HepG2 (cell line): Measurements from ENCODE around the gene HS2ST1. TPM values are rescaled to one million over a fixed set of nuclear protein-coding genes. Genes with fewer than 3 reads are reported as not detected.

ENCODE experiments used
- KDM4B ChIP-seq: sonication (generic); formaldehyde crosslinking; IDR thresholded peaks from 2 replicates; pipeline ENCODE4 v1.4.0; 2020; ENCODE audit warnings: missing genetic modification reagents
- NFYB ChIP-seq: sonication (generic); formaldehyde crosslinking; IDR thresholded peaks from 2 replicates; pipeline ENCODE4 v1.4.0; 2020; ENCODE audit warnings: missing genetic modification reagents
- polyA plus RNA-seq, 8 experiments: library from polyadenylated mRNA; depleted of rRNA in 3 of 8; stranded (reverse) in 7 of 8; unstranded in 1 of 8; fragments of >200 nt; fragmentation: Illumina TruSeq in 4 of 8; extraction: Trizol in 4 of 8; gene quantifications; 2 replicates each; pipeline versions ENCODE4 v1.2.1 to v1.2.3, GENCODE V29; 2011 to 2016; ENCODE audit warnings: low read depth in 4 of 8, missing spikeins in 1 of 8, mixed read lengths in 1 of 8; ENCODE audit not compliant: insufficient read depth in 1 of 8
- total RNA-seq, 5 experiments: library from RNA; depleted of rRNA; stranded (reverse); fragments of >200 nt; fragmentation: Illumina TruSeq; extraction: Trizol; gene quantifications; 2 replicates each; pipeline ENCODE4 v1.2.3, GENCODE V29; 2016; ENCODE audit warnings: low read depth in 1 of 5
- TF ChIP-seq, protein P1 (sequence below): sonication (generic); formaldehyde crosslinking; IDR thresholded peaks from 2 replicates; pipeline ENCODE4 v1.5.1; 2020; ENCODE audit warnings: mild to moderate bottlenecking, missing genetic modification reagents, moderate library complexity
- TF ChIP-seq, protein P2 (sequence below): sonication (generic); formaldehyde crosslinking; IDR thresholded peaks from 2 replicates; pipeline ENCODE4 v1.8.1; 2023; ENCODE audit warnings: mild to moderate bottlenecking, moderate library complexity, missing genetic modification reagents
- TF ChIP-seq, protein P3 (sequence below): IDR thresholded peaks from 2 replicates; pipeline ENCODE4 v1.6.1; 2016; ENCODE audit warnings: control low read depth
- TF ChIP-seq, protein P4 (sequence below): sonication (generic); formaldehyde crosslinking; IDR thresholded peaks from 2 replicates; pipeline ENCODE4 v1.4.0; 2020; ENCODE audit warnings: missing genetic modification reagents; ENCODE audit errors: not compliant biosample characterization
- TF ChIP-seq, protein P5 (sequence below): sonication (generic); formaldehyde crosslinking; IDR thresholded peaks from 2 replicates; pipeline ENCODE4 v1.5.0; 2020; ENCODE audit warnings: missing genetic modification reagents, mild to moderate bottlenecking, borderline replicate concordance
- TF ChIP-seq, protein P6 (sequence below): sonication (generic); formaldehyde crosslinking; IDR thresholded peaks from 2 replicates; pipeline ENCODE4 v1.4.0; 2020; ENCODE audit warnings: mild to moderate bottlenecking, missing genetic modification reagents

HS2ST1 gene
- total and polyA plus RNA-seq, 2 of the 13 experiments (the other 11 are each of a cell fraction or from before 2014, with no cell fraction given): 22.1 to 58.7 TPM

DNA sequence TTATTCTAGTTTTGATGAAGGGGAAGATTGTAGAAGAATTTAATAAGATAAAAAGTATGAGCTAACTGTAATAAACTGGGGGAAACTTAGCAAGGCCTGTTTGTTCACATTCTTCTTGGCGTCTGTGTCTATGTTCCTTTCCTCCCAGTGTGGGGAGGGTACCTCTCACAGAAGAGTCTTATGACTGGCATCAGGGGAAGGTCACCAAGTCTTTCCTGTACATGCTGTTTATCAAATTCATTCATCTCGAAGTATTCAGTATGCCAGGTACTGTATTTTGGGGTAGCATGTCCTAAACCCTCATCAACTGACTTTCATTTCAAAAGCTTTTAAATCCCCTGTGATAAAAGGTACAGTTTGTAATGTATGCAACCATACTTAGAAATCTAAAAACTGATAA is 78.4 kb downstream of the HS2ST1 start (continued):
- TF ChIP-seq, protein P1, sequence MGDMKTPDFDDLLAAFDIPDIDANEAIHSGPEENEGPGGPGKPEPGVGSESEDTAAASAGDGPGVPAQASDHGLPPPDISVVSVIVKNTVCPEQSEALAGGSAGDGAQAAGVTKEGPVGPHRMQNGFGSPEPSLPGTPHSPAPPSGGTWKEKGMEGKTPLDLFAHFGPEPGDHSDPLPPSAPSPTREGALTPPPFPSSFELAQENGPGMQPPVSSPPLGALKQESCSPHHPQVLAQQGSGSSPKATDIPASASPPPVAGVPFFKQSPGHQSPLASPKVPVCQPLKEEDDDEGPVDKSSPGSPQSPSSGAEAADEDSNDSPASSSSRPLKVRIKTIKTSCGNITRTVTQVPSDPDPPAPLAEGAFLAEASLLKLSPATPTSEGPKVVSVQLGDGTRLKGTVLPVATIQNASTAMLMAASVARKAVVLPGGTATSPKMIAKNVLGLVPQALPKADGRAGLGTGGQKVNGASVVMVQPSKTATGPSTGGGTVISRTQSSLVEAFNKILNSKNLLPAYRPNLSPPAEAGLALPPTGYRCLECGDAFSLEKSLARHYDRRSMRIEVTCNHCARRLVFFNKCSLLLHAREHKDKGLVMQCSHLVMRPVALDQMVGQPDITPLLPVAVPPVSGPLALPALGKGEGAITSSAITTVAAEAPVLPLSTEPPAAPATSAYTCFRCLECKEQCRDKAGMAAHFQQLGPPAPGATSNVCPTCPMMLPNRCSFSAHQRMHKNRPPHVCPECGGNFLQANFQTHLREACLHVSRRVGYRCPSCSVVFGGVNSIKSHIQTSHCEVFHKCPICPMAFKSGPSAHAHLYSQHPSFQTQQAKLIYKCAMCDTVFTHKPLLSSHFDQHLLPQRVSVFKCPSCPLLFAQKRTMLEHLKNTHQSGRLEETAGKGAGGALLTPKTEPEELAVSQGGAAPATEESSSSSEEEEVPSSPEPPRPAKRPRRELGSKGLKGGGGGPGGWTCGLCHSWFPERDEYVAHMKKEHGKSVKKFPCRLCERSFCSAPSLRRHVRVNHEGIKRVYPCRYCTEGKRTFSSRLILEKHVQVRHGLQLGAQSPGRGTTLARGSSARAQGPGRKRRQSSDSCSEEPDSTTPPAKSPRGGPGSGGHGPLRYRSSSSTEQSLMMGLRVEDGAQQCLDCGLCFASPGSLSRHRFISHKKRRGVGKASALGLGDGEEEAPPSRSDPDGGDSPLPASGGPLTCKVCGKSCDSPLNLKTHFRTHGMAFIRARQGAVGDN (CRISPR knock-in tag): no peak
- TF ChIP-seq KDM4B (CRISPR knock-in tag) (no peak), NFYB (CRISPR knock-in tag) (no peak)
- TF ChIP-seq, protein P2, sequence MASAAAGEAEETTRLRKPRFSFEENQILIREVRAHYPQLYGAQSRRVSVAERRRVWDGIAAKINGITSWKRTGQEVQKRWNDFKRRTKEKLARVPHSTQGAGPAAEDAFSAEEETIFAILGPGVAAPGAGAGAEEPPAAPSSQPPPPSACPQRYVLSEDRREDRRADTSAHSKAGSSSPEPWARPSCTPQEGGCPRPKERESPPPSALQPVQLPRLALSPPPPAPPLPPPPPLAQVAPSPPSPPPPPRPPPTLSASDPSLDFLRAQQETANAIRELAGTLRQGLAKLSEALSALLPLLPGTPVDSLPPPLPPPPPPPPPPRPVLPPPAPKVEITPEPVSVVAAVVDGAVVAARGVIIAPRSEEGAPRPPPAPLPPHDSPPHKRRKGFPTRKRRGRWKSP (CRISPR knock-in tag): no peak
- TF ChIP-seq, protein P3, sequence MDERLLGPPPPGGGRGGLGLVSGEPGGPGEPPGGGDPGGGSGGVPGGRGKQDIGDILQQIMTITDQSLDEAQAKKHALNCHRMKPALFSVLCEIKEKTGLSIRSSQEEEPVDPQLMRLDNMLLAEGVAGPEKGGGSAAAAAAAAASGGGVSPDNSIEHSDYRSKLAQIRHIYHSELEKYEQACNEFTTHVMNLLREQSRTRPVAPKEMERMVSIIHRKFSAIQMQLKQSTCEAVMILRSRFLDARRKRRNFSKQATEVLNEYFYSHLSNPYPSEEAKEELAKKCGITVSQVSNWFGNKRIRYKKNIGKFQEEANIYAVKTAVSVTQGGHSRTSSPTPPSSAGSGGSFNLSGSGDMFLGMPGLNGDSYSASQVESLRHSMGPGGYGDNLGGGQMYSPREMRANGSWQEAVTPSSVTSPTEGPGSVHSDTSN (CRISPR knock-in tag): no peak
- TF ChIP-seq, protein P4, sequence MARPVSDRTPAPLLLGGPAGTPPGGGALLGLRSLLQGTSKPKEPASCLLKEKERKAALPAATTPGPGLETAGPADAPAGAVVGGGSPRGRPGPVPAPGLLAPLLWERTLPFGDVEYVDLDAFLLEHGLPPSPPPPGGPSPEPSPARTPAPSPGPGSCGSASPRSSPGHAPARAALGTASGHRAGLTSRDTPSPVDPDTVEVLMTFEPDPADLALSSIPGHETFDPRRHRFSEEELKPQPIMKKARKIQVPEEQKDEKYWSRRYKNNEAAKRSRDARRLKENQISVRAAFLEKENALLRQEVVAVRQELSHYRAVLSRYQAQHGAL: no peak
- TF ChIP-seq, protein P5, sequence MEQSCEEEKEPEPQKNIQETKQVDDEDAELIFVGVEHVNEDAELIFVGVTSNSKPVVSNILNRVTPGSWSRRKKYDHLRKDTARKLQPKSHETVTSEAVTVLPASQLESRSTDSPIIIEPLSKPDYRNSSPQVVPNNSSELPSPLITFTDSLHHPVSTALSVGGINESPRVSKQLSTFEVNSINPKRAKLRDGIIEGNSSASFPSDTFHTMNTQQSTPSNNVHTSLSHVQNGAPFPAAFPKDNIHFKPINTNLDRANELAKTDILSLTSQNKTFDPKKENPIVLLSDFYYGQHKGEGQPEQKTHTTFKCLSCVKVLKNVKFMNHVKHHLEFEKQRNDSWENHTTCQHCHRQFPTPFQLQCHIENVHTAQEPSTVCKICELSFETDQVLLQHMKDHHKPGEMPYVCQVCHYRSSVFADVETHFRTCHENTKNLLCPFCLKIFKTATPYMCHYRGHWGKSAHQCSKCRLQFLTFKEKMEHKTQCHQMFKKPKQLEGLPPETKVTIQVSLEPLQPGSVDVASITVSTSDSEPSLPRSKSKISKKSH: no peak
- TF ChIP-seq, protein P6, sequence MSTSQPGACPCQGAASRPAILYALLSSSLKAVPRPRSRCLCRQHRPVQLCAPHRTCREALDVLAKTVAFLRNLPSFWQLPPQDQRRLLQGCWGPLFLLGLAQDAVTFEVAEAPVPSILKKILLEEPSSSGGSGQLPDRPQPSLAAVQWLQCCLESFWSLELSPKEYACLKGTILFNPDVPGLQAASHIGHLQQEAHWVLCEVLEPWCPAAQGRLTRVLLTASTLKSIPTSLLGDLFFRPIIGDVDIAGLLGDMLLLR (CRISPR knock-in tag): no peak
- TF ChIP-seq, all 625 proteins: peak for 0
